T-helper 1 cell treated with Interleukin-12 subunit alpha and Interleukin-12 subunit beta and Interleukin-4 antibody, amounts not matched to agents 30 μg/mL and 1 μg/mL, for 36 hours (primary cell): ENCODE results near the gene KIZ.
A peak's percentile ranks its signal among the peaks of the same experiment; 100 is the strongest.

Experiments
- H3K27ac Mint-ChIP-seq: one replicate; pipeline ENCODE4 v1.8.0; 2021; ENCODE audit warnings: mild to moderate bottlenecking, mixed read lengths
- H3K27me3 Mint-ChIP-seq: one replicate; pipeline ENCODE4 v1.8.0; 2021; ENCODE audit warnings: low read depth, mixed read lengths
- H3K36me3 Mint-ChIP-seq: one replicate; pipeline ENCODE4 v1.8.0; 2021; ENCODE audit warnings: low read depth, mixed read lengths
- H3K4me1 Mint-ChIP-seq: one replicate; pipeline ENCODE4 v1.8.0; 2021; ENCODE audit warnings: low read depth, mixed read lengths
- H3K4me3 Mint-ChIP-seq: one replicate; pipeline ENCODE4 v1.8.0; 2021; ENCODE audit warnings: mild to moderate bottlenecking, moderate library complexity, mixed read lengths
- H3K9me3 Mint-ChIP-seq: one replicate; pipeline ENCODE4 v1.8.0; 2021; ENCODE audit warnings: mixed read lengths

Gene KIZ

DNA sequence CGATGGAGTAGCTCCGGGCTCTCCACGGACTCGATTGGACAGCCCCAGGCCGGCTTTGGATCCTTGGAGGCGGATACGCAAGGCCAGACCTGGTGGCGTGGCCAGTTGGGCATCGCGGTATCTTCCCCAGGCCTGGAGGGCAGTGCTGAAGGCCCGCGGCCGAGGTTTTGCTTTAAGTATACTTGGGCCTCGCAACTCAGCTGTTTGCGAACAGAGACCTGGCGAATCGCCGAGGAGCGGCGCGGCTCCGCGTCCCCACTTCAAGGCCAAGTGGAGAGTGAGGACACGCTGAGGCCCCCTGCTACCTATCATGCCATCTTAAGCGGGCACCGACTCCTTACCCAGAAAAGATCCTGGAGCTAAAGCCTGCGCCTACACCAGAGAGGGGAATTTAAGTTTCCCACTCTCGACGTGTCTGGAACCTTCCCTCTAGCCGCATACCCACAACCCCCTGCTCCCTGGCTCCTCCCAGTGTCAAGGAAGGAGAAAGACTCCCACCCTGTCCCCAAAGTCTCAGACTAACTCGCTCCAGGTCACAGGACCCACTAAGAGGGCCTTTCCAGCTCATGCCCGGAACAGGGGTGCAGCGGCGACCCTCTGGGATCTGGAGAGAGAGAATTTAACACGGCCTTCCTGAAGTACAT, 23.8 kb upstream of the KIZ start:
- Mint-ChIP-seq H3K27me3 (peaks cover 91% of the 10 kb centered on the region), H3K4me1 (peaks cover 31% of the 10 kb centered on the region), H3K9me3 (no peaks in the 10 kb centered on the region), H3K27ac (no peak overlapping the region), H3K4me3 (peak overlapping the region; percentile 69), H3K36me3 (peaks cover 3% of the 10 kb centered on the region)

DNA sequence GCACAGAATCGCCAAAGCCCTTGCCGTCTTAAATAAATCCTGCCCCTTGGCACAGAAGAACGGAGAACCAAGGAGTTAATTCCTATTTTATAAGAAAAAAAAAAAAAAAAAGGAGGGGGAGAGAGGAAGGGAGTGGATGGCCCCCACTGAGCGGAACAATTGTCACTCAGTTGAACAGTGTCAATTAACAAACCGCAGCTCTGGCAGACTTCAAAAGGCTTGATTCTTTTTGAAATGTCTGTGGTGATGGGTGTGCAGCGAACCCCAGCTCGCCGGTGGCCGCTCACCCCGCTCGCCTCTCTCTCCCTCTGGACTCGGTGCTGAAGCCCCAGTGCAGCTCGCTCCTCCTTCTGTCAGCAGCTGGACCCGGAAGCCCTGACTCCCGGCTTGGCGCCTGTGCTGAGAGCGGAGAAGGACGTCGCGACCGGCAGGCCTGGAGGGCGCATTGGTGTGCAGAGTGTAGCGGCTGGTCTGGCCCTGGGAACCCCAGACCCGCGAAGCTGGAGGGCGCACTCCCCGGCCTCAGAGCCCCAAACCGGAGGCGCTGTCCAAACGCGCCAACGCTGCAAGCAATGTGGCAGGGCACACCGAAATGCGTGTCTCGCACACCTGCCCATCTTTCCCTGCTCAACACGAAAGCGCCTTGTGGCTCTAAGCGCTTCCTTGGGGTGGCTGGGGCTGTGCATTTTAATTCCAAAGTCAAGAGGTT, 23.1 kb upstream of the KIZ start:
- peaks cover 31% of the 10 kb centered on the region for H3K4me1 Mint-ChIP-seq
- peak overlapping the region; percentile 34 for H3K27ac Mint-ChIP-seq
- peak overlapping the region; percentile 69 for H3K4me3 Mint-ChIP-seq
- H3K36me3 Mint-ChIP-seq = peaks cover 5% of the 10 kb centered on the region
- H3K9me3 Mint-ChIP-seq = no peaks in the 10 kb centered on the region
- H3K27me3 Mint-ChIP-seq = peaks cover 90% of the 10 kb centered on the region

DNA sequence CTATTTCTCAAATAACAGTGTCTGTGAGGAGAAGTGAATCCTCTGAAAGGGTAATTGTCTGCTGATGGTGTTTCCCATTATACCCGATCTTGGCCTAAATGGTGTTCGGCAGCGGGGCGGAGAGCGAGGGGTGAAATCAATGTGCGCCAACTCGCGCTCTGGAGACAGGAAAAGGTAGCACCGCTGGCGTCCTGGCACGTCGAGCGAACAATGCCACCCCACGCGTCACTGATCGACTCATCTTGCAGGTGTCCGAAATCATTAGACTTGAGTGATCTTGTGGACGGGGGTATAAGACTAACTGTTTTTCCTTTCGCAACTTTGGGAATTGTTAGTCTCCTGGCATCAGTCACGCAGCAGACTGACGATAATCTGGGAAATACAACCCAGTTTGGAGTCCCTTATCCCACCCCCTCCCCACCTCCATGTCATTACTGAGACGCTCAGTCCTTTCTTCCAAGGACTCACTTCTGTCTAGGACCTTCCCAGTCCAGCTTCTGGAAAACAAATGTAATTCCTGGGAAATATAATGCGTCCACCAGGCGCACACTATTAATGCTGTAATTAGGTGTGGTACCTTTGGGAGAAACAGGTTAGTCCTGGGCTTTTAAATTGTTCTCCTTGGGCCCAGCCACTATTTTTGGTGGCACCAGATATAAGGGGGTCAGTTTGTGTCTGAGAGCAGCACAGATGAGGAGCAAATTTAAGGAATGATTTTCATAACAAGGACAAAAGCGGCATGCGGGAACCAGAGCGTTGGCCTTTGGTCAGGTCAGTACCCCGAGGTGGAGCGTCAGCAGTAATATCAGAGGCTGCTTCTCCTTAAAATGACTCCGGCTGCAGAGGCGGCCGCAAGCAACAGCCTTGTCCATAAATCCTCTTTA, 22.1 kb upstream of the KIZ start:
- Mint-ChIP-seq H3K36me3 (peaks cover 5% of the 10 kb centered on the region), H3K27ac (peak overlapping the region; percentile 20), H3K4me1 (peaks cover 25% of the 10 kb centered on the region), H3K27me3 (peaks cover 88% of the 10 kb centered on the region), H3K4me3 (peak overlapping the region; percentile 69), H3K9me3 (no peaks in the 10 kb centered on the region)

DNA sequence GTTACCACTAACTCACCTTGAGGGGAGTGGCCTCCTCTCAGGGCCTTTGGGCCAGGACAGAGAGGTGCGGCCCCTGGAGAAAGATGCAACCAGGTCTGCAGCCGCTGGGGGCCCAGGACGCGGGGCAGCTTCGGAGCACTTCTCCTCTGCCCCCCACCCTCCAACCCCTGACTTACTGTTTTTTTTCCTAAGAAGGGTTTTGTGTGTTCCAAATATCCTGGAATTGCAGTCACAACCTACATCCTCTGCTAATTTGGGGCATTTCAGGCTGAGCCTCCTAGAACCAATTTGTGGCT, 21.5 kb upstream of the KIZ start:
- no peak overlapping the region for H3K27ac Mint-ChIP-seq
- H3K4me1 Mint-ChIP-seq = peaks cover 22% of the 10 kb centered on the region
- no peaks in the 10 kb centered on the region for H3K9me3 Mint-ChIP-seq
- peaks cover 88% of the 10 kb centered on the region for H3K27me3 Mint-ChIP-seq
- H3K36me3 Mint-ChIP-seq = peaks cover 5% of the 10 kb centered on the region
- H3K4me3 Mint-ChIP-seq = no peak overlapping the region

DNA sequence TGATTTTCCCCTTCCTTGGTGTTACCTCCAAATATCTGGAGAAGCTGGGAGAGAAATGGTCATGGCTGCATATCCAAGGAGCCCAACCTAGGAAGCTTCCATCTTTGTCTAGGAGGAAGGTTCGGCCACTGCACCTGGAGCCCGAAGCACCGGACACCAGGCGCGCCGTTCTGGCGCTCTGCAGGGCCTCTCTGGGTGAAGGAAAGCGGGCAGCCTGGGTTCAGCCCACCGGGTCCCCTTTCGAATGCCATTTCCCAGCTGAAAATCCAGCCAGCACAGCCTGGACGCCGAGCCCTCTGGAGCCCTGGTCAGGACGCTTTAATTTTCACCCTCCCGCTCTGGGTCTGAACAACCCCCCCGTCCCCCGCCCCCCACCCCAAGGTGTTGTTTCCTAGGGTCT, 21.0 kb upstream of the KIZ start:
- no peak overlapping the region for H3K27ac Mint-ChIP-seq
- peaks cover 5% of the 10 kb centered on the region for H3K36me3 Mint-ChIP-seq
- H3K4me3 Mint-ChIP-seq = no peak overlapping the region
- H3K27me3 Mint-ChIP-seq = peaks cover 85% of the 10 kb centered on the region
- no peaks in the 10 kb centered on the region for H3K9me3 Mint-ChIP-seq
- H3K4me1 Mint-ChIP-seq = peaks cover 20% of the 10 kb centered on the region

DNA sequence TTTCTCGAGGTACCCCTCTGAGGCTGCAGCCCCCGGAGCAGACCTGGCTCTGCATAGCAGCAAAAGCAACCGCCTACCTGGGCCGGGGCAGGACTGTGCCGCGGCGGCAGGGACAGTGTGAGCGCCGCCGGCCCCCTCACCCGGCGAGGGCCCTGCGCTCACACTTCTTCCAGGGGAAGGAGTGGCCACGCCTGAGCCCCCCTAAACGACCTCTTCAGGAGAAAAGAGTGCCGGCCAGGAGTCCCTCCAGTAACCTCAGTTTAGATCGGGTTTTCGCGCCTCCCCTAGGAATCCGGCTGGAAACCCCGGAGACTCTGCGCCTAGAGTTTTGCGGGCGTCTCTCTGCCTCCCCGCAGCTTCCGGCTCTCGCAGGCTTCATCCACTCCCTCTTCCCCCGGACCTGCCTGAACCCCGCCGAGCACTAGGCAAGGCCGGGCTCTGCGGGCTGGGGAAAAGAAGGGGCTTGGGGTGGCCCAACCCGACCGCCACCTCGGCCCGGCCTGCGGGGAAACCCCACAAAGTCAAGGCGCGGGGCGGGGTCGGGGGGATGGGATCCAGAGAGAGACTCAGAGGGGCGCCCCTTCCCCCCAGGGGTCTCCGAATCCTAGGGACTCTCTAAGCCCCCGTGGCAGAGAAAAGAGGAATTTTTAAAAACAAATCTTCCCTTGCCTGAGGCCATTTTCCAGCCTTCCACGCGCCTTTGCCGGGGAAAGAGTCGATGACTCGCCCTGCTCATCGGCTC, 20.3 kb upstream of the KIZ start:
- Mint-ChIP-seq H3K27me3 (peaks cover 84% of the 10 kb centered on the region), H3K4me1 (peaks cover 18% of the 10 kb centered on the region), H3K36me3 (peaks cover 5% of the 10 kb centered on the region), H3K27ac (no peak overlapping the region), H3K4me3 (no peak overlapping the region), H3K9me3 (no peaks in the 10 kb centered on the region)

DNA sequence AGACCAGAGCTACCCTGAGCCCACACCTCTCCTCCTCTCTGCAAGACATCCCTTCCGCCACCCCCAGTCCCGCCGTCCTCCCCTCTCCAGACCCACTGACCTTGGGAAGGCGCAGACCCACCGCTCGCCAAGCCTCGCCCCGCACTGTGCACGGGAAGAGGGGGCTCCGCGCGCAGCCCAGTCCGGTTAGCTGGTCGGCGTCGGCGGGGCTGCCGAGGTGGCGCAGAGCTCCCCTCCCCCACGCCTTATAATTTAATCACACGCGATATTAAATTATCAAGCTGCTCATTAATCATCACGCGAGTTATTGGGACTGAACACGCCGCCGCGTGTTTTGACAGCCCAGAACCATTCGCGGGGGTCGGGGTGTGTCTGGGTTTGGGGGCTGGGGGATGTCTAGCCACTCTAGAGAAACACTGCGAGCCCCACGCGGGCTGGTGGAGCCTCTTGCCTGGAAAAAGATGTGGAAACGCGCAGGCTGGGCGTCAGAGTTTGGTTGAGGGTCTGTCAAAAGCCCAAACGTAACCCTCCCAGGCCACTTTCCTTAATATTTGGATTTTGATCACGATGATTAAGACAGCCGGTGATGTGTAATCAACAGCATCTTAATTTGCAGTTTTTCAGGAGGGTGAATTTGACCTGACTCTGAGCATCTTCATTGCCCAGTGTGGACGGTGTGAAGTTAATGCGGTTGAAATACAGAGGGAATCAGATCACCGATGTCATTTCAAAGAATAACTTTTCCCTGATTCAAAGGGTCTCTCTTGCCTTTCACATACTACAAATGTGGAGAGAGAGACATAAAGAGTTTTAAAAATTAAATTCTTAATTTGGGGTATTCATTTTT, 19.5 kb upstream of the KIZ start, which contains the start of gene LINC00237:
Gene LINC00237 (minus strand): TSS at position 188 of the 847 bp plus-strand sequence.
- no peaks in the 10 kb centered on the region for H3K9me3 Mint-ChIP-seq
- peaks cover 78% of the 10 kb centered on the region for H3K27me3 Mint-ChIP-seq
- no peak within 1 kb of the TSS for H3K27ac Mint-ChIP-seq
- H3K4me1 Mint-ChIP-seq = peaks cover 13% of the 10 kb centered on the region
- no peak within 1 kb of the TSS for H3K4me3 Mint-ChIP-seq
- peaks cover 2% of the 10 kb centered on the region for H3K36me3 Mint-ChIP-seq

DNA sequence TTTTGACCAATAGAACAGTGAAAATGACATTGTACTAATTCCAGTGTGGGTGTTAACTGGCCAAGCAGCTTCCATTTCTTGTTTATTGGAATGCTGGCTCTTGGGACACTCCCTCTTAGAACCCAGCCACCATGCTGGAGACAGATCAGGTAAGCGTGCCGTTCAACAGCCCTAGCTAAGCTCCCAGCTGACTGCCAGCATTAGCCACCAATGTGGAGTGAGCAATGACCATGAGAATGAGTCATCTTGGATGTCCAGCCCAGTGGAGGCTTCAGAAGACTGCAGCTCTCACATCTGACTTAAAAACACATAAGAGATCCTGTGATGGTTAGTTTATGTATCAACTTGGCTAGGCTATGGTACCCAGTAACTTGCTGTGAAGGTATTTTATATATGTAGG, 16.7 kb upstream of the KIZ start:
- Mint-ChIP-seq H3K27ac (no peak overlapping the region), H3K9me3 (no peaks in the 10 kb centered on the region), H3K27me3 (peaks cover 66% of the 10 kb centered on the region), H3K36me3 (peaks cover 2% of the 10 kb centered on the region), H3K4me1 (no peaks in the 10 kb centered on the region), H3K4me3 (no peak overlapping the region)

DNA sequence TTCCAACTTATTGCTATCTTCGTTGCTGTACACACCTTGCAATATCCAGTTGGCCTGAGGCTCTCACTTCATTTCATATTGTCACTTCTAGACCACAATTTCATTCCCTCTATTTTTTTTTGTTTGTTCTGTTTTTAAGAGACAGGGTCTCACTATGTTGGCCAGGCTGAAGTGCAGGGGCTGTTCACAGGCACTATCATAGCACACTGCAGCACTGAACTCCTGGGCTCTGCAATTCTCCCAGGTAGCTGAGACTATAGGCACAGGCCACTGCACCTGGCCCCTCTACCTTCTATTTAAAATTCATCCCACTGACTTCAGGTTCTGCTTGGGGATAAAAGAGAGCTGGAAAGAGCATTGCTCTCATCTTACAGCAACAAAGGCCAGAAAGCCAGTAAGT, 15.1 kb upstream of the KIZ start:
- H3K27ac Mint-ChIP-seq = no peak overlapping the region
- H3K4me1 Mint-ChIP-seq = no peaks in the 10 kb centered on the region
- H3K4me3 Mint-ChIP-seq = no peak overlapping the region
- peaks cover 60% of the 10 kb centered on the region for H3K27me3 Mint-ChIP-seq
- H3K36me3 Mint-ChIP-seq = peaks cover 2% of the 10 kb centered on the region
- no peaks in the 10 kb centered on the region for H3K9me3 Mint-ChIP-seq

DNA sequence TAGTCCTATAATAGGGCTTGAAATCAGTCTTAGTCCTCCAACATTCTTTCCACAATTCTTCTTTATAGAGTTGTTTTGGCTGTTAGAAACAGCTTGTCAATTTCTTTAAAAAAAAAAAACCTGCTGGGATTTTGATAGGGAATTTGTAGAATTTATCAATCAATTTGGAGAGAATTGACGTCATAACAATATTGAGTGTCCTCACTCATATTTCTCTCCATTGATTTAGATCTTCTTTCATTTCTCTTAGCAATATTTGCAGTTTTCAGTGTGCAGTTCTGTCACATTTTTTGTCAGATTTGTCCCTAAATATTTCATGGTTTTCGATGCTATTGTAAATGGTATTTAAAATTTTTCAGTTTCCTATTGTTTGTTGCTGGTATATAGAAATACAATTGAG, 14.5 kb upstream of the KIZ start:
- no peaks in the 10 kb centered on the region for H3K4me1 Mint-ChIP-seq

DNA sequence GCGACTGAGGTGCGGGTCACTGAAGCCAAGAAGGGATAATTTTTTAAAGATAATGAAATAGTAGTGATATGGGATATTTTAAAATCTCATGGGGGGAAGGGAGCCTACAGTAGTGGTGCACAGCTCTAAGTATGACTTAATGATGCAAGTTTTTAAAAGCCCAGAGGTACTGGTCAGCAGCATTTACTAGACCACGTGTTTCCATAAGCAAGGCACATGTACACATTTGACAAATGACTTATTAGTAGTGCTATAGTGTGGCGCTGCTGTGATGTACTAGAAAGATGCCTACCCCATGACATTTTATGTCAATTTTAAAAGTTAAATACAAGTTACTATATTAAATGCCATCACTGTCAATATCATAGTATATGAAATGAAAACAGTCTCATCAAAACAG, 12.2 kb upstream of the KIZ start:
- H3K27ac Mint-ChIP-seq = no peak overlapping the region
- no peaks in the 10 kb centered on the region for H3K36me3 Mint-ChIP-seq
- H3K27me3 Mint-ChIP-seq = peaks cover 51% of the 10 kb centered on the region

More for the DNA sequence above, 14.5 kb upstream of the KIZ start:
- Mint-ChIP-seq H3K27me3 (peaks cover 60% of the 10 kb centered on the region), H3K9me3 (no peaks in the 10 kb centered on the region), H3K4me3 (no peak overlapping the region), H3K36me3 (peaks cover 2% of the 10 kb centered on the region), H3K27ac (no peak overlapping the region)

DNA sequence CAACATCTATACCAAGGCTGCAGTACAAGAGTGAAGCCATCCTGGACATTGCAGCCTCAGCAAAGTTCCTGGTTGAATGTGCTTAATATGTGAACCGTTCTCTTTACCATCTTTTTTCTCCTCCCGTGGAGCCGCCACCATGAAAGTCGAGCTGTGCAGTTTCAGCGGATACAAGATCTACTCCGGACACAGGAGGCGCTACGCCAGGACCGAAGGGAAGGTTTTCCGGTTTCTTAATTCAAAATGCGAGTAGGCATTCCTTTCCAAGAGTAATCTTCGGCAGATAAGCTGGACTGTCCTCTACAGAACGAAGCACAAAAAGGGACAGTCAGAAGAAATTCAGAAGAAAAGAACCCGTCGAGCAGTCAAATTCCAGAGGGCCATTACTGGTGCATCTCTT, 11.3 kb upstream of the KIZ start:
- Mint-ChIP-seq H3K4me3 (no peak overlapping the region), H3K9me3 (no peaks in the 10 kb centered on the region), H3K27ac (no peak overlapping the region), H3K27me3 (peaks cover 48% of the 10 kb centered on the region), H3K36me3 (no peaks in the 10 kb centered on the region), H3K4me1 (no peaks in the 10 kb centered on the region)

More for the DNA sequence above, 12.2 kb upstream of the KIZ start:
- Mint-ChIP-seq H3K9me3 (no peaks in the 10 kb centered on the region), H3K4me1 (no peaks in the 10 kb centered on the region), H3K4me3 (no peak overlapping the region)

DNA sequence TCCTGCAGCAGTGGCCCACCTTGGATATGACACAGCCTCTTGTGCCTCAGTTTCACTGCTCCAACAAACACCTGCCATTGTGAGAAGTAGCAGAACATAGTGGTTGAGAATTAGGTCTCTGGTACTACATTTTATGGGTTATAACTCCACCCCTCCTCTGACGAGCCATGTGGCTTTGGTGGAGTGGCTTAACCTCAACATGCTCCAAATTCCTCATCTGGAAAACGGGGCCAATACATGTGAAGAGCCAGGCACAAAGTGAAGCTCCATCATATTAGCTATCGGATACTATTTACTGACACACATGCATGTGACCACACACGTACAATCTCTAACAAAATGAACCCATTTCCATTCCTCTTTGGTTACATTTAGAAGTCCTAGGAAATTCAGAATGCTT, 8.4 kb upstream of the KIZ start:
- Mint-ChIP-seq H3K4me3 (no peak overlapping the region), H3K4me1 (no peaks in the 10 kb centered on the region), H3K27me3 (peaks cover 39% of the 10 kb centered on the region), H3K27ac (no peak overlapping the region), H3K9me3 (no peaks in the 10 kb centered on the region), H3K36me3 (no peaks in the 10 kb centered on the region)

DNA sequence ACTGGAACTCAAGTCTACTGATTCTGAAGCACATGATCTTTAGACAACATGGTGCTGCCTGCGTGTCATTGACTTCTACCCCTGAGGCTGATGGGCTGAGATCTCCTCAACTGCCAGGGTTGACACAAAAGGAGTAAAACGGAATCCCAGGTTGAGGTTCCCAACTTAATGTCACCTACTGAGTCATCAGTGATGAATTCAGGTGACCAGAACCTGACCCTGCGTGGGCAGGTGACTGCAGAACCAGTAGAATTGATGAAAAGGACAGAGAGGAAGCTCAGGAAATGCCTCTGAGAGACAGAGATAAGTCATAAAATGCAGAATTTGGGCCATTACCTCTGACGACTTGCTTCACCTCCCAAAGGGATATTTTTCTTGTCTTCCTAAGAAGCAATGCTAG, 7.7 kb upstream of the KIZ start:
- no peaks in the 10 kb centered on the region for H3K36me3 Mint-ChIP-seq
- no peak overlapping the region for H3K27ac Mint-ChIP-seq
- H3K9me3 Mint-ChIP-seq = no peaks in the 10 kb centered on the region
- H3K4me1 Mint-ChIP-seq = no peaks in the 10 kb centered on the region
- peaks cover 38% of the 10 kb centered on the region for H3K27me3 Mint-ChIP-seq
- no peak overlapping the region for H3K4me3 Mint-ChIP-seq
